A673 (cell line): Measurements from ENCODE around the gene ESR1. TPM values are rescaled to one million over a fixed set of nuclear protein-coding genes. Genes with fewer than 3 reads are reported as not detected.

ENCODE experiments used
- BruUV-seq: library from RNA; stranded (reverse); fragments of 400-500 nt; replicated peaks from 2 replicates; lab custom pipeline; 2021; lab: Mats Ljungman, UMichigan
- CTCF ChIA-PET: fragments of 300-600 bp; sonication (Branson Sonifier 250); formaldehyde crosslinking; loops from one replicate; lab custom pipeline; 2022; ENCODE audit warnings: antibody characterized with exemption; lab: Charles Lee
- POLR2A ChIA-PET: fragments of 300-600 bp; sonication (Branson Sonifier 250); formaldehyde crosslinking; loops from one replicate; lab custom pipeline; 2022; ENCODE audit warnings: antibody characterized with exemption; ENCODE audit not compliant: low non-redundant PET; lab: Charles Lee
- DNase-seq: peaks from one replicate; pipeline ENCODE4 v3.0.0-alpha.2; 2015; ENCODE audit warnings: low spot score
- H3K27ac ChIP-seq: fragments of 200-600 bp; sonication (generic); 2 replicates; pipeline ENCODE4 v1.5.1; 2016; ENCODE audit warnings: mixed run types, low read depth, mild to moderate bottlenecking, mixed read lengths, antibody characterized with exemption, low read length; ENCODE audit not compliant: poor library complexity, severe bottlenecking
- H3K27me3 ChIP-seq: fragments of 200-600 bp; sonication (generic); replicated peaks from 2 replicates; pipeline ENCODE4 v1.6.1; 2017; ENCODE audit warnings: mixed run types, low read depth, mild to moderate bottlenecking, mixed read lengths, antibody characterized with exemption, low read length; ENCODE audit not compliant: insufficient read depth, poor library complexity
- H3K36me3 ChIP-seq: fragments of 200-600 bp; sonication (generic); 2 replicates; pipeline ENCODE4 v1.6.1; 2016; ENCODE audit warnings: mixed run types, mild to moderate bottlenecking, mixed read lengths, antibody characterized with exemption, low read length; ENCODE audit not compliant: insufficient read depth, poor library complexity, severe bottlenecking
- H3K4me1 ChIP-seq: fragments of 200-600 bp; sonication (generic); 2 replicates; pipeline ENCODE4 v1.6.1; 2017; ENCODE audit warnings: mixed run types, mild to moderate bottlenecking, mixed read lengths, antibody characterized with exemption, low read length; ENCODE audit not compliant: insufficient read depth, poor library complexity, severe bottlenecking
- H3K4me3 ChIP-seq: fragments of 200-600 bp; sonication (generic); 2 replicates; pipeline ENCODE4 v1.5.1; 2016; ENCODE audit warnings: low read depth, mixed run types, mild to moderate bottlenecking, mixed read lengths, low read length; ENCODE audit not compliant: poor library complexity, severe bottlenecking
- H3K9me3 ChIP-seq: fragments of 200-600 bp; sonication (generic); 2 replicates; pipeline ENCODE4 v1.6.1; 2016; ENCODE audit warnings: mixed run types, low read depth, mild to moderate bottlenecking, mixed read lengths, antibody characterized with exemption, low read length; ENCODE audit not compliant: poor library complexity, severe bottlenecking
- CTCF ChIP-seq: fragments of 300-800, 200-600 bp; sonication (generic); conservative IDR thresholded peaks from 2 replicates; pipeline ENCODE4 v1.5.1; 2017; ENCODE audit warnings: low read depth, mild to moderate bottlenecking, antibody characterized with exemption, low read length, moderate library complexity, mixed read lengths
- EZH2 ChIP-seq: fragments of 200-600 bp; sonication (generic); IDR thresholded peaks from 2 replicates; pipeline ENCODE4 v1.6.1; 2017; ENCODE audit warnings: borderline replicate concordance, low read depth, mild to moderate bottlenecking, mixed read lengths, antibody characterized with exemption, low read length; ENCODE audit not compliant: poor library complexity, severe bottlenecking
- intact Hi-C: fragments of 100-400 bp; cut with micrococcal nuclease; formaldehyde crosslinking; loops from one replicate; pipeline ENCODE4 v1.10.0; 2022; ENCODE audit not compliant: unreplicated experiment
- total RNA-seq: library from RNA; stranded (reverse); gene quantifications from 2 replicates; pipeline ENCODE4 v1.2.3, GENCODE V29; 2021

The ESR1 gene
- total RNA-seq, 1 experiment from 2014 or later = not detected

GRCh38 chr6:152123076-152123475 is 315.6 kb downstream of the ESR1 start:
- POLR2A ChIA-PET = no interaction called here
- H3K36me3 ChIP-seq = no peaks in the 10 kb centered on the region
- no peaks in the 10 kb centered on the region for H3K27me3 ChIP-seq
- TF ChIP-seq EZH2 (no peak), CTCF (no peak)
- no peak overlapping the region for H3K4me3 ChIP-seq
- H3K9me3 ChIP-seq = no peaks in the 10 kb centered on the region
- intact Hi-C loops = loop anchor here (10.0 kb wide), 1 partner anchor 448 kb away; no protein-coding TSS in a partner anchor
- H3K4me1 ChIP-seq = no peaks in the 10 kb centered on the region
- DNase-seq = no peak
- H3K27ac ChIP-seq = no peak overlapping the region
- no TSS peak for BruUV-seq
- CTCF ChIA-PET = no interaction called here

- ChIA-PET CTCF (interaction anchor here (0.5 to 1.7 kb wide), 4 partner anchors 10 to 424 kb away, joined by 3 to 8 read pairs (median 4); no protein-coding TSS in a partner anchor), POLR2A (interaction anchor here (0.7 kb wide), 1 partner anchor 744 kb away, joined by 3 read pairs; no protein-coding TSS in a partner anchor)
- no peak overlapping the region for H3K27ac ChIP-seq
- no peaks in the 10 kb centered on the region for H3K9me3 ChIP-seq
- H3K4me1 ChIP-seq = no peaks in the 10 kb centered on the region
- peak; percentile 52 for DNase-seq
- BruUV-seq = no TSS peak
- no peaks in the 10 kb centered on the region for H3K36me3 ChIP-seq
- no peak overlapping the region for H3K4me3 ChIP-seq
- H3K27me3 ChIP-seq = no peaks in the 10 kb centered on the region
- intact Hi-C loops = loop anchor here (1.0 to 10.0 kb wide), 2 partner anchors 360 to 450 kb away; no protein-coding TSS in a partner anchor
- TF ChIP-seq EZH2 = no peak
- peak; percentile 72 for TF ChIP-seq CTCF
Measured at GRCh38 chr6:152124429-152125074, 317.1 kb downstream of the ESR1 start.

GRCh38 chr6:152127432-152128165 is 320.1 kb downstream of the ESR1 start:
- CTCF ChIA-PET = no interaction called here
- TF ChIP-seq EZH2 (no peak), CTCF (no peak)
- POLR2A ChIA-PET = no interaction called here
- no peaks in the 10 kb centered on the region for H3K4me1 ChIP-seq
- BruUV-seq = no TSS peak
- no peak overlapping the region for H3K4me3 ChIP-seq
- DNase-seq = no peak
- intact Hi-C loops = loop anchor here (10.0 kb wide), 1 partner anchor 453 kb away; no protein-coding TSS in a partner anchor
- H3K27ac ChIP-seq = no peak overlapping the region
- H3K27me3 ChIP-seq = no peaks in the 10 kb centered on the region
- no peaks in the 10 kb centered on the region for H3K36me3 ChIP-seq
- no peaks in the 10 kb centered on the region for H3K9me3 ChIP-seq
